ENCODE data around the gene GRAP2. TPM values are rescaled to one million over a fixed set of nuclear protein-coding genes. Genes with fewer than 3 reads are reported as not detected.

The GRAP2 gene
- total and polyA plus RNA-seq, 2 of the 8 experiments (the other 6 are each of a cell fraction or from before 2014, with no cell fraction given) = 0.08 TPM; not detected in 1

DNA sequence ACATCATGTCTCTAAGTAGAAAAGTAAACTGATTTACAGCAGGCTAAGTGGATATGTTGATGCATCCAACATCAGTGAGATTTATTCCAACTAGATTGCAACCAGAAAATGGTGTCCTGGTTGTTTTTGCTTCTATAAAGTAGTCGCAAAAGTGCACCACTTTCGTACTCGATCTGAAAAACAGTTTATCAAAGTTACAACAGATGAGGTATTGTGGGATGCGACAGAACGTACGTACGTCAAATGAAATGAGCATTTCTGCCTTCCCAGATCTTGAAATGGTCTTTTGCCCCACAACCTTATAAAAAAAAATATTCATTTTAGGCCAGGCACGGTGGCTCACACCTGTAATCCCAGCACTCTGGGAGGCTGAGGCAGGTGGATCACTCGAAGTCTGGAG, 13.7 kb downstream of the GRAP2 start (continued):
- TF ChIP-seq MAFK (IDR thresholded peaks at IDR 0.05; ENCODE audit: low read depth, low read length) = no peak
- no peak for TF ChIP-seq CREB1 (IDR thresholded peaks at IDR 0.05)
- TF ChIP-seq EGR1 (IDR thresholded peaks at IDR 0.05; ENCODE audit: borderline replicate concordance, low read depth, low read length) = no peak
- TF ChIP-seq SP1 (IDR thresholded peaks at IDR 0.05; ENCODE audit: low read depth, low read length) = no peak
- TF ChIP-seq SIN3A (conservative IDR thresholded peaks at IDR 0.05 in 1 of 2, IDR thresholded peaks at IDR 0.05 in 1 of 2; ENCODE audit: low read depth in 1 of 2, low read length in 2 of 2) = no peak
- no peak for TF ChIP-seq SUZ12 (IDR thresholded peaks at IDR 0.05; ENCODE audit: low read length)

Data from H1 (cell line).